GM21515 (cell line): Measurements from ENCODE around the gene CRYBG1.

ENCODE experiments used
- ATAC-seq: cut with Tn5 transposase; IDR thresholded peaks from one replicate; pipeline ENCODE4 v1.9.1; 2021; ENCODE audit not compliant: unreplicated experiment

CRYBG1 gene

DNA sequence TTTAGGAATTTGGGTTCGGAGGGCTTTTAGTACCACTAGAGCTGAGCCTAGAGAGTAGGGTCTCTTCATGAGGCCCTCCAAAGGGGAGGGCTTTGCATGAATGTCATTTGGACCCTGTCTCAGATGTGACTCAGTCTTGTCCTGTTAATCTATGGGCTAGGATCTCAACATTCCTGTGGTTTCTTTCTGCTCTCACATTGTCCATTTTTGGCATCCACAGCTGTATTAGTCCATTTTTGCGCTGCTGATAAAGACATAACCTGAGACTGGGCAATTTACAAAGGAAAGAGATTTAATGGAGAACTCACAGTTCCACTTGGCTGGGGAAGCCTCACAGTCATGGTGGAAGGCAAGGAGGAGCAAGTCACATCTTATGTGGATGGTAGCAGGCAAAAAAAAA, 61.0 kb downstream of the CRYBG1 start:
- no peak for ATAC-seq

DNA sequence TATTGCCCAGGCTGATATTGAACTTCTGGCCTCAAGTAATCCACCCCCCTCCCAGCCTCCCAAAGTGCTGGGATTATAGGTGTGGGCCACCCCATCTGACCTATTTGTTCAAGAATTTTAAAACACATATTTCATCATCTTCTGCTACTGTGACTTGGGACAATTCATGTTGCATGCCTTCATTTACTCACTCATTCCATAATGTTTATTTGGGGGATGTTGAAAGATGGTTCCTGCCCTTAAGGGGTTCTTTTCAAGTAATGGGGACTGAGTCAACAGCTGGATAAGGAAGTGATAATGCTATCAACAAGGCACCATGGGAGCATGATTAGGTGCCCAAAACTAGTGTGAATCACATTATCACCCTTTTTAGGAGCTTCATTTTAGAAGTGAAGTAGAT, 62.0 kb downstream of the CRYBG1 start:
- no peak for ATAC-seq

DNA sequence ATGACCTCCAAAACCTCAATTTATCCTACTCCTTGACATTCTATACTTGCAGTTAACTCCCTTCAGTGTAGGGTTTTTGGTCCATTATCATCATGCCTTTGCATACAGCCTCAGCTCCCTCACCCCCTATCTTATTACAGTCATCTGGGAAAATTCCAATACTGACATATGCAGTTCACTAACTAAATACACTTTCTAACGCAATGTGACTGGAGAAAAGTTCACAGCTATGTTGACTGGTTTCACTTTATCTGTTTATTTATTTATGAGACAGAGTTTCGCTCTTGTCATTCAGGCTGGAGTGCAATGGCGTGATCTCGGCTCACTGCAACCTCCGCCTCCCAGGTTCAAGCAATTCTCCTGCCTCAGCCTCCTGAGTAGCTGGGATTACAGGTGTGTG, 64.9 kb downstream of the CRYBG1 start:
- no peak for ATAC-seq

DNA sequence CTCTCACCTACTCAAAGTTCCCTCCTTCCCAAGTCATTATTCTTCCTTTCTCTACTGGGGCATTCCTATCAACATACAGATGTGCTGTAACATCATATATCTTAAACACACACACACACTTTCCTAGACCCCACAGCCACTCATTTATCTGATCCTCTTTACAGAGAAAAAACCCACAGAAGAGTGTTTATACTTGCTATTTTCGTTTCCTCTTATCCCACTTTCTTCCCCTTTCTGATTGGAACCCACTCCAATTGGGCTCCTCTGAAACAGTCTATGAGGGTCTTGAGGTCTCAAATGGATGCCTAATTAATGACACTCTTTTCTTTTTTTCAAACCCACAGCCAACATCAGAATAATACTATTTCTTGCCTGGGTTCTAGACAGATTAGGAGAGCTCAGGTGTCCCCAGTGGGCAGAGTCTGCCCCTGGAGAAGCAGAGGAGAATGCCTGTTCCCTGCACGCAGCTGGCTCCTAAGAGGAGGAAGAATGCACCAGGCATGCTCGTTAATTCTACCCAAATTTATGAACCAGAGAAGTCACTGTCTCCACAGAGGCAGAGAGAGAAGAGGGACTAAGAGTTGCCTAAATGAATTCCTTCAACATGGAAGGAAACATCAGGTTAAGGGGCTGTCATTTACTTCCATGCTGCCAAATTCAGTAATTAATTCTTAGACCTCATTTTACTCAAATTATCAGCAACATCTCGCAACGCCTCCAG, 65.9 kb downstream of the CRYBG1 start:
- ATAC-seq, result no peak

DNA sequence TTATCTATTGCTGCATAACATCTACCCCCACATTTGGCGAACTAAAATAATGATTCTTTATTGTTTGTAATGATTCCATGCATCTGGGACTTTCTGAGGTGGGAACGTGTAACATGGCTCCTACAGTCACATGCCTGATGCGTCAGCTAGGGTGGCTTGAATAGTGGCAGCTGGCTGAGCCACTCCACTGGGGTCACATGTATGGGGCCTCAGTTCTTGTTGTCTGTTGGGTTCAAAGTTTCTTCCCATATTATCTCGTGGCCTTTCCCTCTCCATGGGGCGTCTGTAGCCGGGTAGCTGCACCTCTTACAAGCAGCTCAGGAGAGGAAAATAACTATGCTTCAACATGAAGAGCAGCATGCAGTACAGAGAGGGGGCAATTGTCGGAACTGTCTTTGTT, 69.9 kb downstream of the CRYBG1 start:
- no peak for ATAC-seq

DNA sequence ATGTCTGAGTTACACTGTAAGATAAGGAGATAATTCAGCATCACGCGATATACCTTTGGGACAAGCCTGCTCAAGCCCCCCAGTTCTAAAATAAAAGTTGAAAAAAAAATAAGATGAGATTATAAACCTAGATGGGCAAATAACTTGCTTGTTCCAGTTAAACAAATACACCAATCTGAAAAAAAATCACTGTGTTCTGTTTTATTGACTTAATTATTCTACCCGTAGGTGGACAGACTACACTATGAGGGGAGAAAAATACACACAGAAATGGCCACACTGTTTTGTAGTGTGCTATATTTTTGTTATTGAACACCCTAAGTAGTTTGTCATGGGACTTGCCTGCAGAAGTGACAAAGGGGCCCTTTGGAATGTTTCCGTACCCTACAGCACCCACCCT, 70.9 kb downstream of the CRYBG1 start:
- no peak for ATAC-seq

DNA sequence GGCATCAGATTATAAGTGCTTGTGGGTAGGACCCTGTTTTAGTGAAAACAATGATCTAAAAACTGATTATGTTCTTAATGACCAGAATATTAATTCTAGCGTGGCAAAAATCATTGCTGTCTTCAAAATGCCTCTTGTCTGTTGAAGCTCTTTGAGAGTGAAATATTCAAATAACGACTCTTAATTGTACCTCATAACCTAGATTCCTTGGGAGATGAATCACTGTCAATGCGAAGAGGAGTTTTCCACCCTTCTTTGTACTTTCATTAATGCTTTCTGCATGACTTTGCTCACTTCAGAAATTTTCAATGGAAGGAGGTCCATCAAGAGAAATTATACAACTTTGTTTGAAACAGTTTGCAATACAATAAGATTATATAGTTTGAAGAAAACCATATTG, 71.5 kb downstream of the CRYBG1 start:
- no peak for ATAC-seq

DNA sequence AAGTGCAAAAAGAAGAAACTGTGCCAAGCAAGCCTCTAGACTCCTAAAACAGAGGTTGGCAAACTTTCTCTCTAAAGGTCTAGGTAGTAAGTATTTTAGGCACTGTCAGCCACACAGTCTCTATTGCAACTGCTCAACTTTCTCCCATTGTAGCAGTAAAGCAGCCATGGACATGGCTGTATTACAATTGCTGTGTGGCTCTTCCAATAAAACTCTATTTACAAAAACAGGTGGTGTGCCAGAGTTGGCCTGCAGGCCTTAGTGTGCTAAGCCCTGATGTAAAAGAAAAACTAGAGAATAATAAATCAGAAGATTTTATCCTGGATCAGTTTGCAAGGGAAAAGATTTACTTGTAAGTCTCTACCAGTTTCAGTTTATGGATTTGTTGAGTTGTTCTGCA, 74.0 kb downstream of the CRYBG1 start:
- ATAC-seq, result no peak

DNA sequence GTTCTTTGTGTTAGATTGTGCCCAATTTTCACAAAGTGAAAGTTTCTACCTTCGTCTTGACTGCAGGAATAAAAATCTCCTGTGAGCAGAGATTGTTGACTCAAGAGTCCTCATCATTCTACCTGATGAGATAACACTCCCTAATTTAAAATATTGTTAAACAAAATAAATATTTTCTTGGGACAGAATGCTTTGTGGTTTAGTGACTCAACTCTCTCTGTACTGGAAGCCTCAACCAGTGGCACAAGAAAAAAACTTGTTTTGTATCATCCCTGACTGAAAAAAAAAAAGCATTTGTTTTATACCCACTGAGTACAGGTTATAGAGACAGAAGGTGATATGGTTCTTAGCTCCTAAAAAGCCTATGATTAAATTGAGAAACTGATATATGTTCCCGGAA, 78.9 kb downstream of the CRYBG1 start:
- no peak for ATAC-seq

DNA sequence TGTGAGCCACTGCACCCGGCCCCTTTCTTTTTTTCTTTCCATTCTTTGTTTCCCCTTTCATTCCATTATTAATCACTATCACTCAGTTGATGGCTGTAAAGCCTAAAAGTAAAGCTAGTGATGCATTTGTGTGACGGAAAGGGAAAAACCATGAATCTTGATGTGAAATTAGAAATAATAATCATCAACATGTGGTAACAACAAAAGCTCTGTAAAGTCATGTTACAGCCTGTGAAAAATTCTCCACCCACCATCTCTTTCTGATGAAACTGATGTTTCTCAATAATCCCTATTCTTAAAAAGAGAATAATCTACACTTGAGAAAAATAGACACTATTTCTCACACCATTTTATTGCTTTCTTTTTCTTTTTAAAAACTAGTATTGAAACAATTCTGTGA, 80.0 kb downstream of the CRYBG1 start:
- ATAC-seq, result no peak

DNA sequence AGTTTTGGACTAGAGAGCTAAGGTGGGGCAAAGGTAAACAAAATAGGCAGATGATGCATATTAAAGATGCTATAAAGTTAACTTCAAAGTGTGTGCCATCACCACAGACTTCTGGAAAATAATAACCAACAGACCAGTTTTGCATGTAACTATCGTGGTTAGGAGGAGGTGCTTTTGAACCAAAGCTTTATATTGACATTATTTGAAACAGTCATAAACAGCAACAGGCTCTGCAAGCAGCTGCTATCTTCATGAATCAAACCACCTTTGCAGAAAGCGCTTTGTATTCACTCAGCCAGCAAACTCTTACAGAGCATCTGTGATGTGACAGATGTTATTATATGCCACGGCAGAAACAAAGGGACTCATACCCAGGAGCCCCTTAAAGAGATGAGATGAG, 81.9 kb downstream of the CRYBG1 start:
- no peak for ATAC-seq

DNA sequence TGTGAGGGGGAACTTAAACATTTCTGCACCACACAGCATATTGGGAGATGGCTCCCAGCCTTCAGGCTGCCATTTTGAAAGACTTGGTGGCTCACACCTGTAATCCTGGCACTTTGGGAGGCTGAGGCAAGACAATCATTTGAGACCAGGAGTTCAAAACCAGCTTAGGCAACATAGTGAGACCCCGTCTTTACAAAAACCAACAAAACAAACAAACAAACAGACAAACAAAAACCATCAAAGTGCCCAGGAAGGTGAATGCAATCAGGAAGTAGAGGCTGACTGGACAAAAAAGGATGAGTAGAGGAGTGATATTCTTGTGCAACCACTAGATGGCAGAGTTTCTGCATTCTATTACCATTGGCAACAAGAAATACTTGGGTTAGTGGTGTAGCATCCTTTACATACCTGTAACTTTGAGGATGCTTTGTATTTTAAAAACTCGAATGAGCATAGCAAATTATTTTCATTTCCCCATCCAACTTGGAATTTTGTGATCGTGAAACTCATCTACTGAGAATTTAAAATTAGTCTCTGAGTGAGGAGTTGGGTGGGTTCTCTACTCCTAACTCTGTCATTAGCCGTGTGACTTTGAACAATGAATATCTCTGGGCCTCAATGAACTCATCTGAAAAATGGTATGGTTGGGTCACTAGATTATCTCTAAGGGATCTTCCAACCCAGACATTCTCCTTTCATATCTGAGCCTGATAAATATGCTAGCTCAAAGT, 84.4 kb downstream of the CRYBG1 start:
- ATAC-seq, result peak; percentile 80

DNA sequence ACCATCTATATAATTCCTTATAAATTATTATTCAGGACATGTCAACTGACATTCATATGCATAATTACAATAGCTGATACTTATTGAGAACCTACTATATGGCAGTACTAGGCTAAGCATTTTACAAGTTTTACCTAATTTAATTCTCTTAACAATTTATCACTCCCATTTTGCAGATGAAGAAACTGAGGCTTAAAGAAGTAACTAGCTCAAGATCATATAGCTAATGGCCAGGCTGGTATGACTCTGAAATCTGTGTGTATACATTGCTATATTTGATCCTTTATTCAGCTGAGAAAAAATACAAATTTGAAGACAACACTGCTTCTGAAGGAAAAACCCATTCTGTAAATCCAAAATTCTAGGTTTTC, 85.0 kb downstream of the CRYBG1 start:
- no peak for ATAC-seq

DNA sequence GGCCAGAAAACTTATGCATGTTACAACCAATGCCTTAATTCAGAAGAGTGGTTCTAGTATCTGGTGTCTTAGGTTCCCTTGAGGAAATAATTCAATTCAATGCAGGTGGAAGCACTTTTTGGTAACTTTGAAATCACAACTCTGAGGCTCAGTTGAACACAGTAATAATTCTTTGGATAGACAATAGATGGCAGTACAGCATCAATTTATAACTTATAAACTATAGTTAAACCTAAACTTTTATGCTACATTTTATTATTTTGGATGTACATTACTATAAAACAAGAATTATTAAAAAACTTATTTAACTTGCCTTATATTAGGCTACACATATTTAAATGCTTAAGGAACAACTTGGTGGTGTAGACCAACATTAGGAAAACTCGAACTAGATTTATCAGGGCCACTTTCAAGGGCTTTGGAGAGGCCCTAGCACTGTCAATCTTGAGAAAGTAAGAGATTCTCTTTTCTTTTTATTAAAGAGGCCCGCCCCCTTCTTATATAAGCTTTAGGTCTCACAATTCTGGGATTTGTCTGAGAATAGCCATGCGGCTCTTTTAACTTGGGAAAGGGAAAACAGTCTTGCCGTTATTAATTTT, 85.9 kb downstream of the CRYBG1 start:
- ATAC-seq, result no peak

DNA sequence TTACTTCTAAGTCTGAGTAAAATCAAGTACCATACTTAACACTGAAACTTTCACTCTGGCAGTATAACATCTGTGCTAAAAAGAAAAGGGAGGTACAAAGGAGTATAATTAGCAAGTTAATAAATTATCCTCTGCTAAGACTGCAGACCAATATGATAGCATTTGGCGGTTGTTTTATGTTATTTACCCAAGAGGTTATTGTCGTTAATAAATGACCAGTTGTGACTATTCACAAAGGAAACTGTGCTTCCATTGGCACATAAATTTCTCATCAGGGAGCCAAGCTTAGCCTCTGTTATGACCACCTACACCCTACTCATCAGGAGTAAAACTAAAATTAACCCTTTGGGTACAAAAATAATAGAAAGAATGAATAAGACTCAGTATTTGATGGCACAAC, 86.5 kb downstream of the CRYBG1 start:
- no peak for ATAC-seq

DNA sequence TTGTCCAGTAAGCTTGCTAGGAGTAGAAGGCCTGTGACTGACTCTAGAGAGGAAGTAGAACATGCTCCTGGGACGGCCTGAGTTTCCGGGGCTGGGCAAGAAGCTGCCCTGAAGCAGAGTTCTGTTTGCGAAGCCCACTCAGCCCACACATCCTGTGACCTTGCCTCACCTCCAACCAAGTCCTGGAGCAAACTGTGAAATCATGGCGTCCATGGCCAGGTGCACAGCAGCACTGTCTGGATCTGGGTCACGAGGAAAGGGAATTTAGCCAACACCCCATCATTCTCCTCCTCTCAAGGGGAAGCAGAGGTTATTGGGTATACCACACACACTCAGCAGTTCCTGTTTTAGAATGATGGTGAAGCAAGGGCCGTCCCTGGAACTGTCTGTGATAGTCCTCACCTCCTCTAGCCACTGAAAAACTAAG, 87.5 kb downstream of the CRYBG1 start:
- ATAC-seq, result no peak

DNA sequence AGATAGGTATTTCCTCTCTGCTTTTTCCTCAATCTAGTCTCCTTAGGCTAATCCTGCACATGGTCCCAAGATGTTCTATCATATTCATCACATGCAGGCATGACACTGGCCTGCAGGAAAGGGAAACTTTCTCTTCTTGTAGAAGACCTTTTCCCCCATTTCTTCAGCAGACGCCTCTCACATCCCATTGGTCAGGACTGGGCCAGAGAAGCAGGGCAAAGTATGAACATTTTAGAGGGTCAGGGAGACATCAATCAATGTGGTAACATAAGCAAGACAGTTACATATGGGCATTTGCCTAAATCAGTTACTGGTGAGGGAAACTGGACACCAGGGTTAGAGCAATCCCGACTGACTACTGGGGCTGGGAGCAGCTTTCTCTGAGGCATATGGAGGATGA, 90.1 kb downstream of the CRYBG1 start:
- ATAC-seq, result no peak

DNA sequence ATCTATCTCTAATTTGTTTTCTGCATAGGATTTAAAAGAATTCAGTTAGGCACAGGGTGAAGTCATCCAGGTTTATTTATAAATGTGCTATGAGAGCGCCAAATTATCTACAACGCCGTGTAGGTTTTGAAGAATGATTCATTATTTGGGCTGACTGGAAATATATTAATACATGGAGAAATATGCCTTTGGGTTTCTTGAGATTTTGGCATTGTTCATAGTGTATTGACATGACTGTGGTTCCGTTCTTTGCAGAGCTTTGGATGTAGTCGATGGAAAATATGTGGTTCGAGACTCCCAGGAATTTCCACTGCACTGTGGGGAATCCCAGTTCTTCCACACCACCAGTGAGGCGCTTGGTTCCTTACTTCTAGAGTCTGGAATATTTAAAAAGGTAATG, 90.9 kb downstream of the CRYBG1 start:
- ATAC-seq, result no peak

DNA sequence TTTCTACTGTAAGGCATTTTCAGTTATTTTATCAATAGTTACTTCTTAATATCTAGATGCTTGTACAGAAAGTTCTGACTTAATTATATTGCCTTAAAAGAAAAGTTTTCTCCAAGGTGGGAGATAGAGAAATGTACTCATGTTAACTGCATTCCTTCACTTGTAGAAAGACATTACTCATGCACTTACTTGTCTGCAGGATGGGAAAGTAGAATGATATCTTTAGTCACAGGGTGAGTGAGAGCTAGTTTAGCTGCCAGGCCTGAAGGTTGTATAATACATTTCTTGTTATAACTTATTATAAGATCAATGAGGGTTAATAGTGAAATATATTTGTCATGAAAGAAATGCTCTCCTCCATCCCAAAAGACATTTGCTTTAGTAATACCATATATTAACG, 92.1 kb downstream of the CRYBG1 start:
- ATAC-seq, result no peak

DNA sequence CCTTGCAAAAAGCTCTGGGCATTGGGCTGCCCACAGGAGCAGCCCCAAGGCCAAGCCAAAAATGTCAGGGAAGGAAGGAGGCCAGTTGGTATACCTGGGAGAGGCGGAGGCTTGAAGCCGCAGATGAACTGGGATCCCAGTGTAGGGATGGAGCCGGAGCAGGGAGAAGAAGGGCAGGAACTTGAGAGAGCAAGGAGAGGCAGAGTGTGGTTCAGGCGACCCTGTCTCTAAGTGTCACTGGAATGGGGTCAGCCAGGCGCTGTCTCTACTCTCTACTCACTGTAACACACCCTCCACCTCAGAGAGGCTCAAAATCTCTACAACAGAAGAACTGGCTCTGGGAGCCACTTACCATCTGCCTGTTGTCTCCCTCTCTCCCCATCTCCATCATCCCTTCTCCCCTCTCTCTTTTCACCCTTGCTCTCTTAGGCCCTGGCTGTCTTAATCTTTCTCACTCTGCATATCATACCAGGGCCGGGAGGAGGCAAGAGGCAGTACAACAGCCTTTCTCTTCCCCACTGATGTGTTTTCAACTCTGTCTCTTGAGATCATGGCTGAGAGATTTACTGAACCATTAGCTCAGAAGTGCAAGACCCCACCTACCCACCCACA, 93.3 kb downstream of the CRYBG1 start:
- no peak for ATAC-seq

DNA sequence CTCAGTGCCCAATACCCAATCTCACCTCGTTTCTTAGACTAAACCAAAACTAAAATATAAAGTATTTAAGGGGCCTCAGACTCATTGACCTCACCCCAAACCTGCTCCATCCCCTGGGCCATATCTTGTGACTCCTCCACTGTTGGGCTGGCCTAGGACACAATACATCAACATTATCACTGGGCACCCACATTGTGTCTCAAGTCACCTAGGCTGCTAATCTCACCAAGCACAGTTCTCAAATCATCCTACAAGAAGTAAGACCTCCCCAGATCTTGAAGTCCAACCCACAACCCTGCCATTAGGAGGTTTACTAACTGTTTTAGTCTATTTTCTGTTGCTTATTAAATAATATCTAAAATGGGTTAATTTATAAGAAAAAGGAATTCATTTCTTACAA, 96.2 kb downstream of the CRYBG1 start:
- no peak for ATAC-seq
